Measurements from ENCODE around the gene TEX261.

GRCh38 chr2:70936979-70937811 is 57.5 kb downstream of the TEX261 start:
- no peak for TF ChIP-seq POLR2AphosphoS5 (IDR thresholded peaks at IDR 0.05)
- TF ChIP-seq CTCF (IDR thresholded peaks at IDR 0.05), result no peak
- TF ChIP-seq POLR2A (IDR thresholded peaks at IDR 0.05), result no peak
- no peak for TF ChIP-seq EP300 (IDR thresholded peaks at IDR 0.05)

Data from gastroesophageal sphincter (tissue), 3 donors.